HG03558 (cell line): ENCODE data around the gene TAS2R10.
"Not testable (repeated sequence)": the region's sequence is repeated elsewhere in the genome, so short reads cannot be mapped to it uniquely, and the experiment has no call there.

Source experiments
- ATAC-seq: cut with Tn5 transposase; IDR thresholded peaks from one replicate; pipeline ENCODE4 v1.9.1; 2021; ENCODE audit warnings: moderate number of reproducible peaks; ENCODE audit not compliant: unreplicated experiment; ENCODE audit errors: extremely low read depth

The TAS2R10 gene

GRCh38 chr12:10826258-10826657 is at the start of gene TAS2R10:
TAS2R10 (minus strand) TSS chr12:10826358; CDS start chr12:10826269, 89 bp downstream.
- no peak for ATAC-seq

GRCh38 chr12:10873378-10873777 is 47.2 kb upstream of the TAS2R10 start:
- no peak for ATAC-seq

- ATAC-seq, result no peak
Observed at GRCh38 chr12:10867381-10867780, 41.2 kb upstream of the TAS2R10 start.

DNA sequence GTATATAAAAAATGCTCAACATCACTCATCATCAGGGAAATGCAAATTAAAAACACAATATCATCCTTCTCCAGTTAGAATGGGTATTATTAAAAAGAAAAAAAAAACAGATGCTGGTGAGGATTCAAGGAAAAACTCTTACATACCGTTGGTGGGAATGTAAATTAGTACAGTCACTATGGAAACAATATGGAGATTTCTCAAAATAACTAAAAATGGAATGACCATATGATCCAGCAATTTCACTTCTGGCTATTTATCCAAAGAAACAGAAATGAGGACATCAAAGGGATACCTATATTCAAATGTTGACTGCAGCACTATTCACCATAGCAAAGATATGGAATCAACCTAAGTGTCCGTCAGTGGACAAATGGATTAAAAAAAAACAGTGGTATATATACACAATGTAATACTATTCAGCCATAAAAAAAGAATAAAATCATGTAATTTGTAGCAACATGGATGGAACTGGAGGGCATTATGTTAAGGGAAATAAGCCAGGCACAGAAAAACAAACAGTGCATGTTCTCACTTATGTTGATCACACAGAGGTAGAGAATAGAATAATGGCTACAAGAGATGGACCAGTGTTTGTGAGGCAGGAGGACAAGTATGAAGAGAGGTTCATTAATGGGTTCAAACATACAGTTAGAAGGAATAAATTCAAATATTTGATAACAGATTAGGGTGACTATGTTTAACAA is 37.5 kb upstream of the TAS2R10 start:
- ATAC-seq, result no peak

- no peak for ATAC-seq
Observed at GRCh38 chr12:10861366-10861765, 35.2 kb upstream of the TAS2R10 start.

GRCh38 chr12:10855807-10856206 is 29.6 kb upstream of the TAS2R10 start:
- no peak for ATAC-seq

DNA sequence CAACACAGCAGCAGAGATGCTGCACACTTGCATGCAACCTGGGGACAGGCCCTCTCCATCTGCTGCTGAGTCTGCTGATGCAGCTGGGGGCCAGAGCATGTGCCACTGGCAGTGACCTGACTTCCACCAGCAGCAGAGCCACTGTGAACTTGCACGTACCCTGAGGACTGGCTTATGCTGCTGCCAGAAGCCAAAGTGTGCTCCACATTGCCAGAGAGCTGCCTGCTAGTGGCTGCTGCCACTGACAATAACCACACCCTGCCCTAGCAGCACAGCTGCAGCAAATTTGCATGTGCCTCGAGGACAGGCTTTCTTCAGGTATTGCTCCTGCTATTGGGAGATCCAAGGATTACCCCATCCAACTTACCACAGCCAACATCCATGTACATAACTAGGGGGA is 27.6 kb upstream of the TAS2R10 start:
- no peak for ATAC-seq

- no peak for ATAC-seq
Observed at GRCh38 chr12:10851243-10851858, 25.2 kb upstream of the TAS2R10 start.

DNA sequence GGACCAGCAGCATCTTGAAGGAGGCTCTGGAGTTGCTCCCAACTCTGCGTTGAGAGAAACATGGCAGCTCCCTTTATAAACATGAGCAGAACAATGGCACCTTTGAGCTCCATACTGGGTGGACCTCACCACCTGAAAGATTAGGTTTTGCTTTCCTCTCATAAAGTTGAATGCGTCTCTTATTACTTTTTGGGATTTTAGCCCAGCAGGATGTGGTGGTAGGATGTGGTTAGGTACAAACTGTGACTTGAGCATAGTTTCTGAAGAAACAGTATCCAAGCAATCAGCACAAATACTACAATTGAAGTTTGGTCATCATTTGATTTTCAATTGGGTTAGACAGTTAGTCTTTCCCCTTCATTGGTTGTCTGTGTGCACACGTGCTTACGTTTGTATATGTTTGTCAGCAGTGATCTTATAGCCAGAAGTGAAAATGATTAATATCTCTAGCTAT is 23.3 kb upstream of the TAS2R10 start, which contains the start of gene PRR4:
PRR4 (minus strand) TSS at position 51 of the 454 bp plus-strand sequence; CDS start at position 13, 38 bp downstream.
- no peak for ATAC-seq

- ATAC-seq, result no peak
Observed at GRCh38 chr12:10847744-10848143, 21.6 kb upstream of the TAS2R10 start.

DNA sequence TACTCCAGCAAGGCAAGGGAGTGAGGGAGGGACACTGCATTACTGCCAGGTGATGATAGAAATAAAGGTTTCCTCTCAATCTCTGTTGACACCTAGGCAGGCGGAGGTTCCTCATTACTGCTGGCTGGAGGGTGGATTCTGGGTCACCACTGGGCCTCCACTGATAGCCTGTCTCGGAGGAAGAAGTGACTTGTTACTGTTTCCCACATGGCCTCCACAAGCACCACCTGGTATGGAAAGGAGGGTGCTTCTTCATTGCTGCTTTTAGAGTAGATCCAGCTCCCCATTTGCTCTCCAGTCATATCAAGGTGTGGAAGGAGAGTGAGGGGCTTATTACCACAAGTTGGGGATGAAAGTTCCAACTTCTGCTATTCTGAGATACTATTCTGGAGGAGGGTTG is 16.7 kb upstream of the TAS2R10 start:
- ATAC-seq, result no peak

DNA sequence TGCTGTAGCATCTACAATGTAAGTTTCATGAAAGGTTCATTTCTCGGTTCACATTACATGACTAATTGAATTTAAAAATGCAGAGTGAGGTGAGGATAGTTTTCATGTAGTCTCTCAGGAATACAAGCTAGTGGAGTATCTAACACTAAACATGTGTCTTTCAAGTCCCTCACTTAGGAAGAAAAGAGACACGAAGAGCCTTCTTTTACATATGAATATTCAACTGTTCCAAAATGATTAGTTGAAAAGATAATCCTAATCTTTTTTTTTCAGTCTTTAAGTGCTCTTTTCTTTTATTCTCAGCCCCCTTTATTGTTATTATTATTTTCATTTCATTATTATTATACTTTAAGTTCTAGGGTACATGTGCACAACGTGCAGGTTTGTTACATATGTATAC is 12.3 kb upstream of the TAS2R10 start:
- no peak for ATAC-seq

GRCh38 chr12:10829994-10830393 is 3.8 kb upstream of the TAS2R10 start:
- no peak for ATAC-seq

GRCh38 chr12:10824957-10825356 is 1.2 kb downstream of the TAS2R10 start:
- no peak for ATAC-seq

GRCh38 chr12:10811883-10812536 is 14.1 kb downstream of the TAS2R10 start:
- no peak for ATAC-seq

- no peak for ATAC-seq
Observed at GRCh38 chr12:10810068-10810467, 16.1 kb downstream of the TAS2R10 start, which contains the start of gene TAS2R9. TAS2R9 (minus strand) TSS chr12:10810168; CDS start chr12:10810075, 93 bp downstream.

- ATAC-seq, result no peak
Observed at GRCh38 chr12:10807186-10807585, 19.0 kb downstream of the TAS2R10 start, which contains the start of gene TAS2R8. TAS2R8 (minus strand) TSS chr12:10807286; CDS start chr12:10806980, 306 bp downstream.

GRCh38 chr12:10802587-10802986 is 23.6 kb downstream of the TAS2R10 start, which contains the start of gene TAS2R7:
TAS2R7 (minus strand) TSS chr12:10802627; CDS start chr12:10802570, 57 bp downstream.
- ATAC-seq, result no peak

DNA sequence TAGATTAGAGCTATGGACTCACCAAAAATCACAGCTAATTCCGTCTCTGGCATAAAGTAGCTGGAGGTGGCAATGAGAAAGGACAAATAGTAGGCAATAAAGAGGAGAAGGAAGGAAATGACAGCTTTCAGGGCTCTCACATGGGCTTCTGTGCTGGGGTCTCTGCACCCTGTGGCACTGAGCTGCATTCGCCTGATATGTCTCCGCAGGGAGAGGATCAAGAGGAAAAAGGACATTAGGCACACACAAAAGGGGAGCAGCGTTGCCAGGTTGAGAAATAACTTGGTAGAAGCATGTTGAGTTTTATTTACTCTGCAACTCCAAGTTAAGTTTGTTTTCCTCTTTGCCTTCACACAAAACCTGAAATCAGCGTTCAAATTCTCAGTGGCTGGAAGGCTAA is 24.4 kb downstream of the TAS2R10 start:
- ATAC-seq, result no peak

DNA sequence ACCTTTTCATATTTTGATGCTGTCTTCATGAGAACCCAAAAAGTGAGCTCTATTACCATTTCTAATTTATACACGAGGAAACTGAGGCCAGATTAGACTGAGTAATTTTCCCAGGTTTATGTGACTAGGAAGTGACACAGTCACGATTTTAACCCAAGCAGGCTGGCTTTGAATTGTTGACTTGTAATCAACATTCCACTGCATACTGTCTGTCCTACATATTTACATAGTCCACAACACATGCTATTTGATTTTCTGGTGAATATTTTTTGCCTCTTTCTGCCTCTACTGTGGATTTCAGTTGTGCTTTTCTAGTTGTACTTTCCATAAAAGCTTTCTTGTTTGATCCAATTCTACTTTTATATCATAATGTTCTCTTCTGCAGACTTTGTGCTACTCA is 31.9 kb downstream of the TAS2R10 start:
- no peak for ATAC-seq

DNA sequence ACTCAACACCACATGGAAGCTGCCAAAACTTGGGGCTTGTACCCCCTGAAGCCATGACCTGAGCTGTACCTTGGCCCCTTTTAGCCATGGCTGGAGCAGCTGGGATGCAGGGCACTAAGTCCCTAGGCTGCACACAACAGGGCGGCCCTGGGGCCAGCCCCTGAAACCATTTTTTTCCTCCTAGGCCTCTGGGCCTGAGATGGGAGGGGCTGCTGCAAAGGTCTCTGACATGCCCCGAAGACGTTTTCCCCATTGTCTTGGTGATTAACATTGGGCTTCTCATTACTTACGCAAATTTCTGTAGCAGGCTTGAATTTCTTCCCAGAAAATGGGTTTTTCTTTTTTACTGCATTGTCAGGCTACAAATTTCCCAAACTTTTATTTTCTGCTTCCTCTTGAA is 34.4 kb downstream of the TAS2R10 start:
- not testable (repeated sequence) for ATAC-seq
